Limb (tissue), 2 donors: ENCODE results near the gene CORO6.

ENCODE experiments used
- DNase-seq, 2 donors: peaks; one replicate each; pipeline ENCODE4 v3.0.0-alpha.2; 2016; ENCODE audit errors: extremely low spot score in 2 of 2

CORO6 gene

DNA sequence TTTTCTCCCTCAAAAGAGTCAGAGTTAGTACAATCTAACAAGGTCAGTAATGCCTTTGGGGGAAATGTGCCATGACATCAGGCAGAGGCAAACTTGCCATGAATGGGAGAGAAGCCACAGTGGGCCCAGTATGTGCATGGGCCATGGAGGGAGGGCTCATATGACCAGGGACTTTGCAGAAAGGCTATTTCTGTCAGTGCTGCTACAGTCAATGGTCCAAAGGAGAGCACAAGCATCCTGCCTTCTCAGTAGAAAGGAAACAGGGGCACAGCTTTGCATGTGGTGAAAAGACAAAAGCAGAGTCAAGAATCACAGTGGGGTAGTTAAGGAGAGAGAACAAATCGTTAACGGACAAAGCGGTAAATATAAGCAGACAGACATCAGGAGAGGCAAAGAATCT is 11.2 kb upstream of the CORO6 start:
- no peak for DNase-seq

DNA sequence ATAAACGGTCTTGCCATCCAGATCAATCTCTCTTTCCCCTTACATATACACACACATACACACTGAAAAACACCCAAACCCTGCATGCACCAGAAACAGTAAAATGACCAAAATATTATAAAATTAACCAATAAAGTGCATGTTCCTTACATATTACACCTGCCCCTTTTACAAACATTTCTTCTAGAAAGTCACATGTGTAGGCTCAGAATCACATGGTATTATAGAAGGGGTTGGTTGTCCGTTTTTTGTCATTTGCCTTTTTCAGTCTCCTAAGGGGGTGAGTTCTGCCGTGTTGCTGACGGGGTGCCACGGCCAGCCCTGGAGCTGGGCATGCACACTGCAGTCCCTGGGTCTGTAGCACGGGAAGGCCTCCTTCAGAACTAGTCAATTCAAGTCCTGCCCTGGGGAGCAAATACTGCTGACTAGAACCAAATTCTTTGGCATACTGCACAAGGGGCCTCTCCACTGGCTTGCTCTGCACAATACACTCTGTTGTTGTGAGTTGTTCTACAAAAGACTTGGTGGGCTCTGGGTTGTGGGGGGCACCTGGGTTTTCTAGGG is 8.0 kb upstream of the CORO6 start:
- DNase-seq, result no peak

GRCh38 chr17:29629839-29630238 is 7.1 kb upstream of the CORO6 start:
- DNase-seq, result no peak

GRCh38 chr17:29628644-29629043 is 5.9 kb upstream of the CORO6 start:
- DNase-seq, result no peak

GRCh38 chr17:29627951-29628350 is 5.2 kb upstream of the CORO6 start:
- no peak for DNase-seq

- DNase-seq, result no peak
Measured at GRCh38 chr17:29625037-29625750, 2.5 kb upstream of the CORO6 start.

DNA sequence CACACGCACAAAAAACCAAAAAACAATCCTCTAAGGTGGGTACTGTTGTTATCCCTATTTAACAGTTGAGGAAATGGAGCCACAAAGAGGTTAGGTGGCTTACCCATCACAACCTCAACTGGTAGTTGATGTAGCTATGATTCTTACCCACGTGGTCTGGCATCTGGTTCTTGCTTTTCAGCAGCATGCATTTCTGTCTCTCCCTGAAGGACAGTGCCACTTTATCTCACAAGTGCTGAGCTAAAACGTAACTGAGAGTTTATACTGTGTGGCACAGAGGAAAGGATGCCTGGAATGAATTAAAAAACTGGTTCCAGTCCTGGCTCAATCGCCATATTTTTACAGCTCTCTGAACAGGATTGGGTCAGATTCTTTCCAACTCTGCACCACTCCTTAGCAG is 1.9 kb upstream of the CORO6 start:
- DNase-seq, result no peak

GRCh38 chr17:29623283-29623647 is 553 bp upstream of the CORO6 start:
- DNase-seq, result no peak

GRCh38 chr17:29621751-29622194 is 939 bp downstream of the CORO6 start:
- no peak for DNase-seq

- no peak for DNase-seq
Measured at GRCh38 chr17:29620779-29621500, 1.8 kb downstream of the CORO6 start.

GRCh38 chr17:29620271-29620670 is 2.4 kb downstream of the CORO6 start:
- no peak for DNase-seq

- no peak for DNase-seq
Measured at GRCh38 chr17:29619251-29619650, 3.5 kb downstream of the CORO6 start.

GRCh38 chr17:29618272-29619065 is 4.2 kb downstream of the CORO6 start:
- DNase-seq, result no peak

DNA sequence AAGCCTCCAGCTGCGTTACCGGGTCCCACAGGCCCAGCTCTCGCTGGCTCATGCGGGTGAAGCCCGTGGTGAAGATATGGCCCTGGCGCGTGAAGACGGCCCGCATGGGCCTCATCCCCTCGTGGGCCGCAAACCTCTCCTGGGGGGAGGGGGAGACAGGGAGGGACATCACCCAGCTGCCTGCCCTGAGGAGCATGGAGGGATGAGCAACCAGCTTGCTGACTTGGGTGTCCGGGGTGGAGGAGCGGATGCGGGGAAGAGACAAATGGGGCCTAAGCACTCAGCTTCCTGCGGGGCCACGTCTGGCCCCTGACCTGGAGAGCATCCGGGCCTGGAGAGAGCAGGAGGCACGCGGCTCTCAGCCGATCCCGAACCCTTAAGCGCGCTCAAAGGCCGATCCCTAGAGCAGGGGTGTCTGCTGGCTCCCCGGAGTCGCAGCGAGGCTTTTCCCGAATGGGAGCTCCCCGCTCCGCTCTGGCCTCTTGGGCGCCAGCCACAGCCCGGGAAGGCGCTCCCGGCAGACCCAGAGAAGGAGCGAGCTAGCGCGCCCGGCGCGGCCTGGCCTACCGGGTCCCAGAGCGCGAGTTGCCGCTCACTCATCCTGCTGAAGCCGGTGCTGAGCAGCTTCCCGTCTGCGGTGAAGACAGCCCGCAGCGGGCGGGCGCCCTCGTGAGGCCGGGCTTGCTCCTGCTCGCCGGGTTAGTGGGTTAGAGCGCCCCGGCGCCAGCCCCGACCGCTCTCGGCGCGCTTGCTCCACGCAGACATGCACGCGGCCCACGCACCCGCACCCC is 5.0 kb downstream of the CORO6 start:
- peak in 1 of 2 donors; percentile 66 for DNase-seq

DNA sequence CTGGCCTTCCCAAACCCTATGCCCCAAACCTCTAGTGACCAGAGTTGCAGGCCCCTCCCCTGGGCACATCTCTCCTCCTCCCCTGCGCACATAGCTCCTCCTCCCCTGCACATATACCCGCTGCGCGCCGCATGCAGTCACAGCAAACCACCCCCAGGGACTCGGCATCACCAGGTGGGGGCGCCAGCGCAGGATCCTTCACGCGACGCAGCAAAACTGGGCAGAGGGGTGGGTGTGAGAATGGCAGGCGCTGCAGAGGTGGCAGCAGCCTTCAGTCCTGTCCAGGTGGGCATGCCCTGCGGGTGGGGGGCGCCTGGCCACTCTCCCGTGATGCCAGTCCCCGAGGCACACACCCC is 5.6 kb downstream of the CORO6 start:
- DNase-seq, result peak in 1 of 2 donors; percentile 69

- DNase-seq, result no peak
Measured at GRCh38 chr17:29616300-29617048, 6.2 kb downstream of the CORO6 start.

GRCh38 chr17:29615492-29616299 is 7.0 kb downstream of the CORO6 start:
- peak; percentile 86 for DNase-seq

- DNase-seq, result no peak
Measured at GRCh38 chr17:29615048-29615385, 7.7 kb downstream of the CORO6 start.

GRCh38 chr17:29614349-29615047 is 8.2 kb downstream of the CORO6 start:
- peak in 1 of 2 donors; percentile 52 for DNase-seq
